Common myeloid progenitor, CD34-positive (primary cell): ENCODE data around the gene RALGAPA1.

ENCODE experiments used
- CTCF ChIA-PET: fragments of 350-600 bp; sonication (Branson Sonifier 250); formaldehyde crosslinking; loops from one replicate; lab custom pipeline; 2021; ENCODE audit warnings: antibody characterized with exemption; lab: Charles Lee
- POLR2A ChIA-PET: fragments of 350-600 bp; sonication (Branson Sonifier 250); formaldehyde crosslinking; loops from one replicate; lab custom pipeline; 2021; ENCODE audit warnings: antibody characterized with exemption; lab: Charles Lee
- DNase-seq, 3 donors: peaks; one replicate each; pipeline versions ENCODE4 v3.0.0 to v3.0.0-alpha.2; 2013
- H3K27ac ChIP-seq, 2 experiments: 1 replicate in 1 of 2; 2 replicates in 1 of 2; pipeline ENCODE4 v1.7.0; 2013; ENCODE audit warnings: inconsistent platforms in 2 of 2, low read length in 2 of 2, mild to moderate bottlenecking in 2 of 2, low read depth in 1 of 2, moderate library complexity in 1 of 2; ENCODE audit not compliant: severe bottlenecking in 2 of 2, insufficient read depth in 1 of 2, poor library complexity in 1 of 2
- H3K27me3 ChIP-seq, 5 experiments: replicated peaks in 2 of 5; 1 replicate in 3 of 5; 2 replicates in 2 of 5; pipeline versions ENCODE4 v1.6.1 to v1.7.0; 2013; ENCODE audit warnings: low read length in 4 of 5, mild to moderate bottlenecking in 2 of 5, moderate library complexity in 2 of 5, inconsistent platforms in 1 of 5; ENCODE audit not compliant: insufficient read depth in 5 of 5, control insufficient read depth in 4 of 5
- H3K36me3 ChIP-seq, 4 experiments: 1 replicate in 2 of 4; 2 replicates in 2 of 4; pipeline versions ENCODE4 v1.6.1 to v1.7.0; 2013; ENCODE audit warnings: low read length in 3 of 4, control low read depth in 1 of 4, mild to moderate bottlenecking in 1 of 4; ENCODE audit not compliant: control insufficient read depth in 4 of 4, insufficient read depth in 4 of 4
- H3K4me1 ChIP-seq, 4 experiments: 1 replicate in 3 of 4; 2 replicates in 1 of 4; pipeline versions ENCODE4 v1.6.1 to v1.7.1; 2013; ENCODE audit warnings: low read length in 3 of 4, mild to moderate bottlenecking in 3 of 4, control low read depth in 1 of 4, inconsistent platforms in 1 of 4, moderate library complexity in 1 of 4; ENCODE audit not compliant: control insufficient read depth in 4 of 4, insufficient read depth in 4 of 4; ENCODE audit errors: control extremely low read depth in 1 of 4
- H3K4me3 ChIP-seq, 7 experiments: 1 replicate in 4 of 7; 2 replicates in 3 of 7; pipeline versions ENCODE4 v1.5.1 to v1.7.0; 2013; ENCODE audit warnings: mild to moderate bottlenecking in 7 of 7, low read length in 6 of 7, moderate library complexity in 6 of 7, inconsistent platforms in 2 of 7, low read depth in 2 of 7, control low read depth in 1 of 7; ENCODE audit not compliant: insufficient read depth in 4 of 7, control insufficient read depth in 1 of 7; ENCODE audit errors: extremely low read depth in 1 of 7
- H3K9me3 ChIP-seq, 5 experiments: 1 replicate in 4 of 5; 2 replicates in 1 of 5; pipeline versions ENCODE4 v1.6.1 to v1.7.1; 2013; ENCODE audit warnings: low read length in 4 of 5, mild to moderate bottlenecking in 2 of 5, inconsistent platforms in 1 of 5, low read depth in 1 of 5, moderate library complexity in 1 of 5; ENCODE audit not compliant: control insufficient read depth in 4 of 5, insufficient read depth in 2 of 5; ENCODE audit errors: control extremely low read depth in 1 of 5
- WGBS: methylation state at CpG from one replicate; pipeline ENCODE4 v1.1.5; 2013; ENCODE audit not compliant: insufficient coverage; 5-methylcytosine and 5-hydroxymethylcytosine counted together

RALGAPA1 gene

DNA sequence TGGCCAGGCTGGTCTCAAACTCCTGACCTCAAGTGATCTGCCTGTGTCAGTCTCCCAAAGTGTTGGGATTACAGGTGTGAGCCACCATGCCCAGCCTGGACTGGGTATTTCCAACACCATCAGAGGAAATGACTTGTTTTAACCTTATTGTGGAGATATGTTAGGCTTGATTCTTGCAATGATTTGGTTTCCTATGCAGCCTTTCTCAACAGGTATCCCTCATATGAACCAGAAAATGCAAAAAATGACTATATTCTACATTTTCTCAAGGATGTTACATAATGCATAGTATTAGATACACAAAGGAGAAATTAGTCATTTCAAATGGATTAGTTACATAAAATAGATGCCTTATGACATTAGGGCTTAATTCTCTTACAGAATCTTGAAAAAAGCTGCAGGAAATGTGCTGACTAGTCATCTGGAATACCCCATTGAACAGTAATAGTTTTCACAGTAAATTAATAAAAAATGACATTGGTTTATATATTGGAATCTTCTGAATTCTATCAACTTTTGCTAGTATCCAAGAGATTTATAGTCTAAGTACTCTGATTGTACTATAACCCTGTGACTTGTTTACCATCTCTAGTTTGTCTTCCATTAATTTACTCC, 142.6 kb downstream of the RALGAPA1 start:
- no peak for DNase-seq
- H3K27me3 ChIP-seq = no peaks in the 10 kb centered on the region
- H3K27ac ChIP-seq = no peak overlapping the region
- H3K4me3 ChIP-seq = no peak overlapping the region
- ChIA-PET POLR2A (no interaction called here), CTCF (no interaction called here)
- H3K36me3 ChIP-seq = peaks cover 0 to 13% (median 4%) of the 10 kb centered on the region in 4 experiments
- H3K4me1 ChIP-seq = no peaks in the 10 kb centered on the region
- no peaks in the 10 kb centered on the region for H3K9me3 ChIP-seq

DNA sequence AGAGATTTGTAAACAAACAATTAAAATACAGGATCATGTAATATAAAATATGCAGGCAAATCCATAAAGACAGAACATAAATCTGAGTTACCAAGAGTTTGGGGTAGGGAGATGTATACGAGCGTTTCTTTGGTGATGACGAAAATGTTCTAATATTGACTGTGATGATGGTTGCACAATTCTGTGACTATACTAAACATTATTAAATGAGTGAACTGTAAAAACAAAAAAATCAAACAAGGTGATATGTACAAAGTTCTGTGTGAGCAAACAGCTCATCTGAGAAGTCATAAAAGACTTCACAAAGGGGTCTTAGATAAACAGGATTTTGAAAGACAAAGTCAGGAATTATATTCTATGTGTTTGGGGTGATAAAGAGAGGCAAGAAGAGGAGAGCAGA, 147.2 kb downstream of the RALGAPA1 start:
- ChIA-PET POLR2A (no interaction called here), CTCF (no interaction called here)
- Histone ChIP-seq H3K27me3 (no peaks in the 10 kb centered on the region), H3K27ac (no peak overlapping the region), H3K36me3 (peaks cover 0 to 14% (median 6%) of the 10 kb centered on the region in 4 experiments), H3K4me3 (no peak overlapping the region), H3K4me1 (no peaks in the 10 kb centered on the region), H3K9me3 (no peaks in the 10 kb centered on the region)
- WGBS = no CpG with 5 or more reads among the region's 3 CpGs
- DNase-seq = no peak

DNA sequence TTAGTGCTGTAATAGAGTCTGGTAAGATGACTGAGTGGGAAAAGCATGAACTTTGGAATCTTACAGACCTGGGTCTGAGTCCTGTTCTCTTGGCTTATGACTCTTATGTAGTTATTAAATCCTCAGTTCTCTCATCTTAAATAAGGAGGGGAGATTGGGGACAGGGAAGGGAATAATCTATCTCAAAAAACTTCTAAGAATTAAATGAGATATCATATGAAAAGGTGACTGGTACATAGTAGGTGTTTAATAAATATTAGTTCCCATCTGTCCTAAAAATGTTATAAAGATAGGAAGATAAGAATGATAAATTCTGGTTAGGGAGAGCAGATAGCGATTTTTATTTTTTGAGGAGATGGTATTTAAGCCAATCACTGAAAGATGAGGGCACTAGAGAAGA, 156.1 kb downstream of the RALGAPA1 start:
- WGBS = 100% methylated on average over 1 of the region's 1 CpG
- ChIA-PET POLR2A (interaction anchor here (0.6 kb wide), 1 partner anchor 31 kb away, joined by 3 read pairs; no protein-coding TSS in a partner anchor), CTCF (interaction anchor here (1.4 kb wide), 1 partner anchor 165 kb away, joined by 3 read pairs; no protein-coding TSS in a partner anchor)
- Histone ChIP-seq H3K27me3 (no peaks in the 10 kb centered on the region), H3K27ac (no peak overlapping the region), H3K4me3 (no peak overlapping the region), H3K4me1 (no peaks in the 10 kb centered on the region), H3K36me3 (peaks cover 0 to 6% (median 4%) of the 10 kb centered on the region in 4 experiments), H3K9me3 (no peaks in the 10 kb centered on the region)
- no peak for DNase-seq

DNA sequence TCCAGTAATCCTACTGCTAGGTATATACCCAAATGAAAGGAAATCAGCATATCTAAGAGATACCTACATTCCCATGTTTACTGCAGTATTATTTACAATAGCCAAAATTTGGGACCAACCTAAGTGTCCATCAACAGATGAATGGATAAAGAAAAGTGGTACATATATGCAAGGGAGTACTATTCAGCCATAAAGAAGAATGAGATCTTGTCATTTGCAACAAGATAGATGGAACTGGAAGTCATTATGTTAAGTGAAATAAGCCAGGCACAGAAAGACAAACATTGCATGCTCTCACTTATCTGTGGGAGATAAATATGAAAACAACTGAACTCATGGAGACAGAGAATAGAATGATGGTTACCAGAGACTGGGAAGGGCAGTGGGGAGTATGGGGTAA, 165.6 kb downstream of the RALGAPA1 start:
- Histone ChIP-seq H3K4me1 (no peaks in the 10 kb centered on the region), H3K4me3 (no peak overlapping the region), H3K27ac (no peak overlapping the region), H3K9me3 (peaks cover 0 to 17% (median 1%) of the 10 kb centered on the region in 5 experiments), H3K36me3 (peaks cover 0 to 39% (median 10%) of the 10 kb centered on the region in 4 experiments), H3K27me3 (no peaks in the 10 kb centered on the region)
- DNase-seq = no peak
- ChIA-PET CTCF (no interaction called here), POLR2A (no interaction called here)

GRCh38 chr14:35637851-35638250, 171.2 kb downstream of the RALGAPA1 start:
- Histone ChIP-seq H3K36me3 (peaks cover 0 to 38% (median 4%) of the 10 kb centered on the region in 4 experiments), H3K9me3 (peaks cover 0 to 14% (median 0%) of the 10 kb centered on the region in 5 experiments), H3K4me1 (no peaks in the 10 kb centered on the region), H3K27me3 (no peaks in the 10 kb centered on the region), H3K27ac (no peak overlapping the region), H3K4me3 (no peak overlapping the region)
- POLR2A ChIA-PET = no interaction called here
- WGBS = no CpG with 5 or more reads among the region's 2 CpGs
- no peak for DNase-seq
- CTCF ChIA-PET = no interaction called here

- ChIA-PET POLR2A (no interaction called here), CTCF (no interaction called here)
- H3K4me1 ChIP-seq = no peaks in the 10 kb centered on the region
- peaks cover 0 to 32% (median 4%) of the 10 kb centered on the region in 4 experiments for H3K36me3 ChIP-seq
- H3K27ac ChIP-seq = no peak overlapping the region
- no CpG with 5 or more reads among the region's 2 CpGs for WGBS
- no peak overlapping the region for H3K4me3 ChIP-seq
- no peak for DNase-seq
- peaks cover 0 to 9% (median 0%) of the 10 kb centered on the region in 5 experiments for H3K9me3 ChIP-seq
- no peaks in the 10 kb centered on the region for H3K27me3 ChIP-seq
Measured at GRCh38 chr14:35637269-35637668, 171.8 kb downstream of the RALGAPA1 start.

DNA sequence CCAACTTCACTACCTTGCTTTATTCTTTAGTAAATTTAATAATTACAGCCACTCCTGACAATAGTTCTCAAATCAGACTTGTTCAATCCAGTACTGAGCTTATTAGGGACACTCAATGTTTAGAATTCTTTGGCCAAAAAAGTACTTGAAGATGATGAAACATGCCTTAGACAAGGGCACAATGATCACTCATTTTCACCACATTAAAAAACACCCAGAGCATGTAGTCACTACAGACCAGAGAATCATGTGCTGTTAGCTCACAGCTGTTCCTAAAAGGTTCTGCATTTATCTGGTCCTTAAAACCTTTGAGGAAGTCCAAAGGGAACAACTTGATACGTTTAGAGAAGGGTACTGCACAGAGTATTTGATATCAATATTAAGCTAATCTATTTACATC, 176.4 kb downstream of the RALGAPA1 start:
- DNase-seq = no peak
- ChIA-PET POLR2A (no interaction called here), CTCF (no interaction called here)
- Histone ChIP-seq H3K4me1 (no peaks in the 10 kb centered on the region), H3K27me3 (no peaks in the 10 kb centered on the region), H3K9me3 (peaks cover 0 to 2% (median 0%) of the 10 kb centered on the region in 5 experiments), H3K36me3 (peaks cover 0 to 17% (median 2%) of the 10 kb centered on the region in 4 experiments), H3K27ac (no peak overlapping the region), H3K4me3 (no peak overlapping the region)
- WGBS = no CpG with 5 or more reads among the region's 1 CpG
